Neuronal stem cell (in vitro differentiated cells): ENCODE measurements around the gene RABGAP1. TPM values are rescaled to one million over a fixed set of nuclear protein-coding genes. Genes with fewer than 3 reads are reported as not detected.

Source experiments
- small RNA-seq: library from polyadenylated mRNA; stranded (forward); fragments of <200 nt; extraction: miRNeasy Mini kit (QIAGEN cat#:217004); gene quantifications from one replicate; pipeline ENCODE3, GENCODE V24; 2013; ENCODE audit not compliant: insufficient read depth

The RABGAP1 gene

Small RNAs within 50 kb of the gene (small RNA-seq; reads per million reads assigned to genes)
- gene GPR21 = not detected
- not detected for gene RNY1P15
